ENCODE measurements around the gene DPT. TPM values are rescaled to one million over a fixed set of nuclear protein-coding genes. Genes with fewer than 3 reads are reported as not detected.

Gene DPT
- total RNA-seq, 4 donors from 2014 or later, result 0.34 to 65.8 (median 3.4) TPM

- H3K36me3 ChIP-seq, result no peaks in the 10 kb centered on the region
- H3K4me3 ChIP-seq, result no peak overlapping the region
- 76 to 82% methylated on average over 7 of the region's 7 CpGs for WGBS, 2 donors
- intact Hi-C loops (cut with DNase I), result no loop called here
- DNase-seq, result no peak
- H3K27me3 ChIP-seq, result no peaks in the 10 kb centered on the region
- H3K4me1 ChIP-seq, result peaks cover 0 to 9% (median 0%) of the 10 kb centered on the region in 3 donors
- H3K9me3 ChIP-seq, result no peaks in the 10 kb centered on the region
- no peak overlapping the region for H3K27ac ChIP-seq
- no peak for TF ChIP-seq CTCF (IDR thresholded peaks at IDR 0.05)
- no peak for TF ChIP-seq POLR2A (IDR thresholded peaks at IDR 0.05)
Observed at GRCh38 chr1:168731244-168731953, 2.4 kb upstream of the DPT start.

GRCh38 chr1:168729405-168729802 is 398 bp upstream of the DPT start:
- H3K36me3 ChIP-seq, result no peaks in the 10 kb centered on the region
- H3K4me3 ChIP-seq, result no peak overlapping the region
- WGBS, 2 donors, result 90 to 93% methylated on average over 5 of the region's 5 CpGs
- no peaks in the 10 kb centered on the region for H3K9me3 ChIP-seq
- no peaks in the 10 kb centered on the region for H3K27me3 ChIP-seq
- H3K4me1 ChIP-seq, result peaks cover 0 to 13% (median 0%) of the 10 kb centered on the region in 3 donors
- no peak for DNase-seq
- intact Hi-C loops (cut with DNase I), result no loop called here
- TF ChIP-seq CTCF (IDR thresholded peaks at IDR 0.05) (no peak), POLR2A (IDR thresholded peaks at IDR 0.05) (no peak)
- peak overlapping the region in 1 of 4 donors; percentile 43 for H3K27ac ChIP-seq

- 80% methylated on average over 1 of the region's 2 CpGs; no CpG with 5 or more reads in 1 of the 2 donors for WGBS, 2 donors
- H3K36me3 ChIP-seq, result no peaks in the 10 kb centered on the region
- H3K27ac ChIP-seq, result peak overlapping the region in 3 of 4 donors; percentile 39 to 70 (median 54)
- H3K27me3 ChIP-seq, result no peaks in the 10 kb centered on the region
- peaks cover 0 to 9% (median 0%) of the 10 kb centered on the region in 3 donors for H3K4me1 ChIP-seq
- DNase-seq, result no peak
- TF ChIP-seq POLR2A (IDR thresholded peaks at IDR 0.05) (no peak), CTCF (IDR thresholded peaks at IDR 0.05) (no peak)
- intact Hi-C loops (cut with DNase I), result no loop called here
- peak overlapping the region in 1 of 4 donors; percentile 9 for H3K4me3 ChIP-seq
- no peaks in the 10 kb centered on the region for H3K9me3 ChIP-seq
Observed at GRCh38 chr1:168726719-168727118, 2.3 kb downstream of the DPT start.

- DNase-seq, result no peak
- Histone ChIP-seq H3K9me3 (no peaks in the 10 kb centered on the region), H3K4me1 (peaks cover 0 to 9% (median 0%) of the 10 kb centered on the region in 3 donors), H3K27me3 (no peaks in the 10 kb centered on the region), H3K27ac (peak overlapping the region in 3 of 4 donors; percentile 39 to 70 (median 54)), H3K36me3 (no peaks in the 10 kb centered on the region), H3K4me3 (no peak overlapping the region)
- intact Hi-C loops (cut with DNase I), result no loop called here
- WGBS, 2 donors, result 52 to 69% methylated on average over 2 of the region's 3 CpGs
- TF ChIP-seq CTCF (IDR thresholded peaks at IDR 0.05) (no peak), POLR2A (IDR thresholded peaks at IDR 0.05) (no peak)
Observed at GRCh38 chr1:168726281-168726680, 2.7 kb downstream of the DPT start.

GRCh38 chr1:168725831-168726230 is 3.2 kb downstream of the DPT start:
- no peak for TF ChIP-seq CTCF (IDR thresholded peaks at IDR 0.05)
- no peak for TF ChIP-seq POLR2A (IDR thresholded peaks at IDR 0.05)
- intact Hi-C loops (cut with DNase I), result no loop called here
- H3K27me3 ChIP-seq, result peaks cover 0 to 2% (median 0%) of the 10 kb centered on the region in 4 donors
- DNase-seq, result no peak
- 61 to 64% methylated on average over 4 of the region's 4 CpGs for WGBS, 2 donors
- H3K9me3 ChIP-seq, result no peaks in the 10 kb centered on the region
- H3K36me3 ChIP-seq, result no peaks in the 10 kb centered on the region
- H3K27ac ChIP-seq, result peak overlapping the region in 2 of 4 donors; percentile 54 to 70
- H3K4me1 ChIP-seq, result peaks cover 0 to 9% (median 0%) of the 10 kb centered on the region in 3 donors
- no peak overlapping the region for H3K4me3 ChIP-seq

Measured in esophagus squamous epithelium (tissue), 5 donors.